HG03066 (cell line): ENCODE measurements around the gene TMEM150B.
A peak's percentile ranks its signal among the peaks of the same experiment; 100 is the strongest.
"Not testable (repeated sequence)": the region's sequence is repeated elsewhere in the genome, so short reads cannot be mapped to it uniquely, and the experiment has no call there.

ENCODE experiments used
- ATAC-seq: cut with Tn5 transposase; IDR thresholded peaks from one replicate; pipeline ENCODE4 v1.9.1; 2021; ENCODE audit warnings: low read depth; ENCODE audit not compliant: unreplicated experiment

TMEM150B gene

DNA sequence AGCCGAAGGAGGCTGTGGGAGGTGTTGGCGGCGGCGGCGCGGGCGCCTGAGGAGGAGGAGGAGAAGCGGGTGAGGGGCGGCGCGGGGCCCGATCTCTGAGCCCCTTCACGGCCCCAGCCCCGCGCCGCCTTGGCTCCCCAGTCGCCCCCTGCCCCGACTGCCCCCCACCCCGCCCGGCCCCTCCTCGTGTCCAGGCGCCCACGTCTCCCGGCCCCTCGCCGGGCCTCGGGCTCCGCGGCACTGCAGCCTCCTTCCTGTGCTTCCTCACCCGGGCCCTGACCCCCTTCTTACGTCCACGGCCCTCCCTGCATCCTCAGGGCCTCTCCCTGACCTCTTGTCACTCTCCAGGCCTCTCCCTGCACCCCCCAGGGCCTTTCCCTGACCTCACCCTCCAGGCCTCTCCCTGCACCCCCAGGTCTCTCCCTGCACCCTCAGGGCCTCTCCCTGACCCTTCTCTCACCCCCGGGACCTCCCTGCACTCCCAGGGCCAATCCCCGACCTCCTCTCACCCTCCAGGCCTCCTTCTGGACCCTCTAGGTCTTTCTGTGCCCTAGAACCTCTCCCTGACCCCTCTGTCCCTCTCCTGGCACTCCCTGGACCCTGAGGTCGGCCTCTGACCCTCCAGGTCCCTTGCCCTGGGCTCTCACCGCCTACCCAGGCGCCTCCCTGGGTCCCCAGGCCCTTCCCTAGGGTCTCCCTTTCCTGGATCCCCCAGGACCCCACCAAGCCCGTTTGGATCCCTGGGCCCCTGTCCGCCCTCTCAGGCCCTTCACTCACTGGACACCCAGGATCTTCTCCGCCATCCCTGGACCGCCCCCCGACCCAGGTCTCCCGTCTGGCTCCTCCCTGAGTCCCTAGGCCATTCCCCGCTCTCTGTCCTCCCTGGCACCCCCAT is 15.0 kb upstream of the TMEM150B start:
- no peak for ATAC-seq

DNA sequence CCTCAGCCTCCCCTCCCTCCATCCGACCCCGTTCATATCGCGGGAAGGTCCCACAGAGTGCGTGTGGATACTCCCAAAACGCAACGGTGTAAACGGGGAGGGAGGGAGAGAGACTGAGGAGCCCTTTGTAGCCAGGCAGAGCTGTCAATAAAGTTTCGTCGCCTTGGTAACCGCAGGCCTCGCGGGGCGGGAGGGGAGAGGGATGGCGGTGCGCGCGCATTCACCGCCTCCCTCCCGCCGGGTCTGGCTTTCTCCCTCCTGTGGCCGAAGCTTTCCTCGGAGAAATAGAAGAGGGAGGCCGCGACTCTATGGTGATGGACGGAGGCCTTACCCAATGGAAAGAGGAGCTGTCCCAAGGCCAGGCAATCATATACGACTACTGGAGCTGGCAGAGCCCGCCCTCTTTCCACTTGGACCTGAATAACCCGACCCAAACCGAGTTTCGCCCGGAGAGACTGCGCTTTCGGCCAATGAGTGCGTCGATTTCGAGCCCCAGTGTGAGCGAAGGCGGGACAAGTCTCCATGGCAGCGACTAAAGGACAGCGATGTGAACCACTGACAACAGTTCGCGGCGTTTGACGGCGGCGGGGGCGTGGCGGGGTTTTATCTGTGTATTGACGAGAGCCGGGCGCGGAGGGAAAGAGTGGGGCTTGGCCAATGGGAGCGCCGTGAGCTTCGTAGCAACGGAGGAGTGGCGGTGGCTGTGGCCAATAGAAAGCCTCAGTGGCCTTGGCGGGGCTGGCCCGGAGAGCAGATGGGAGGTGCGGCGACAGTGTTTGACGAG is 14.2 kb upstream of the TMEM150B start, which contains the start of gene KMT5C:
Gene KMT5C, plus strand, starts transcription at position 772 of the 784 bp plus-strand sequence. CDS start 2,061 bp downstream, outside the sequence.
- peak; percentile 80 for ATAC-seq

DNA sequence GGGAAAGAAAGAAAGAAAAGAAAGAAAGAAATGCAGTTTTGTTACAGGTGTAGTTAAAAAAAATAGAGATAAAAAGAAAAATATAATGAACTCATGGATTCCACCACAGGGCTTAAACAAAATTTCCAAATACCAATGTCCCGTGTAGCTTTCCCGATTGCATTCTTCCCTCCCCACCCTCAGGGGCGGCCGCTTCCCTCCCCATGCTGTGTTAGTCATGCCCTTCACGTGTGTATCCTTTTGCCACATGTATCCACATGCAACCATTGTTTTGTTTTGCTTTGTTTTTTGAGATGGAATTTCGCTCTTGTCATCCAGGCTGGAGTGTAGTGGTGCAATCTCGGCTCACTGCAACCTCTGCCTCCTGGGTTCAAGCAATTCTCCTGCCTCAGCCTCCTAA is 11.0 kb upstream of the TMEM150B start:
- no peak for ATAC-seq

DNA sequence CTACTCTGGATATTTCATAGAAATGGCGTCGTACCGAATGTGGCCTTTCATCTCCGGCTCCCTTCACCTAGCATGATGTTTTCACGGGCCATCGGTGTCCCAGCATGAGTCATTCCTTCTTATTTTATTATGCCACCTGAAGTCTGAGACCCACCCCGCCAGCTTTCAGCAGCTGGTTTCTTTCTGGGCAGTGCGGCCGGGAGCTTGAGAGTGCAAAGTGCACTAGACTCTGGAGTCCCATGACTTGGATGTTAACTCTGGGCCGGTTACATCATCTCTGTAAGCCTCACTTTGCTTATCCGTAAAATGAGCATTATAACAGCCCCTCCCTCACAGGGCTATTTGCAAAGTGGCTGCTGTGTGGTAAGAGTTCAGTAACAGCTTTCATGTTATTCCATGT is 8.7 kb upstream of the TMEM150B start:
- ATAC-seq: no peak

DNA sequence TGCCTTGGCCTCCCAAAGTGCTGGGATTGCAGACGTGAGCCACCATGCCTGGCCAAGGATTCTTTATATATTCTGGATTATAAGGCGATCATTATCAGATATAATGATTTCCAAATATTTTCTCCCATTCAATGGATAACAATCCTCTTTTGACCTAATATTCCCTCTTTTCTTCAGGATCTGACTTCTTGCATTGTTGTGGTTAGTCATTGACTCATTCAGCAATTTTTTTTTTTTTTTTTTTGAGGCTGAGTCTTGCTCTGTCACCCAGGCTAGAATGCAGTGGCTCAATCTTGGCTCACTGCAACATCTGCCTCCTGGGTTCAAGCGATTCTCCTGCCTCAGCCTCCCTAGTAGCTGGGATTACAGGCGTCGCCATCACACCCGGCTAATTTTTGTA is 4.7 kb upstream of the TMEM150B start:
- not testable (repeated sequence) for ATAC-seq

DNA sequence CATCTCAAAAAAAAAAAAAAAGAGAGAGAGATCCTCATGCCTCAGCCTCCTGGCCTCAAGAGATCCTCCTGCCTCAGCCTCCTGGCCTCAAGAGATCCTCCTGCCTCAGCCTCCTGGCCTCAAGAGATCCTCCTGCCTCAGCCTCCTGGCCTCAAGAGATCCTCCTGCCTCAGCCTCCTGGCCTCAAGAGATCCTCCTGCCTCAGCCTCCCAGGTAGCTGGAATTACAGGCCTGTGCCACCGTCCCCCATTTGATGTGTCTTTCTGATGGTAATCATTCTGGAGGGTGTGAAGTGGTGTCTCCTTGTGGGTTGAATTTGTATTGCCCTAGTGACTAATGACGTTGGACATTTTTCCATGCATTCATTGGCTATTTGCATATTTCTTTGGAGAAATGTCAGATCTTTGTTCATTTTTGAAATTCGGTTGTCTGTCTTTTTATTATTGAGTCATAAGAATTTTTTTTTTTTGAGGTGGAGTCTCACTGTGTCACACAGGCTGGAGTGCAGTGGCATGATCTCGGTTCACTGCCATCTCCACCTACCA is 3.7 kb upstream of the TMEM150B start:
- not testable (repeated sequence) for ATAC-seq

DNA sequence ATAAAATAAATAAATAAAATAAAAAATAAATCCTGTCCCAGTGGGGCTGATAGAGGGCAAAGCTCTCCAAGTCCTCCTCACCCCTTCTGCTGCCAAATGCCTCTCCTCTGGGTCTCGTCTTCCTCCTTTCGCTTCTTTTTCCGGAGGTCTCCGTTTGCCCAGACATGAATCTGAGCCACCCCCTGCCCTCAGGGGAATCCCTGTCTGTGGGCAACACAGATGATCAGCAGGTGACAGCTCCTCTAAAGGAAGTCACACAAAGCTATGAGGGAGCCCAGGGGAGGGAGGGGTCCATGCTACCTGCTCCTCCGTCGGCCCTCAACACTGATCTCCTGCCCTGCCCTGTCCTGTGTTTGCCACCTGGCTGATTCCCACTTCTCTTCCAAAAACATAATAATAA is 479 bp downstream of the TMEM150B start:
- ATAC-seq: no peak

DNA sequence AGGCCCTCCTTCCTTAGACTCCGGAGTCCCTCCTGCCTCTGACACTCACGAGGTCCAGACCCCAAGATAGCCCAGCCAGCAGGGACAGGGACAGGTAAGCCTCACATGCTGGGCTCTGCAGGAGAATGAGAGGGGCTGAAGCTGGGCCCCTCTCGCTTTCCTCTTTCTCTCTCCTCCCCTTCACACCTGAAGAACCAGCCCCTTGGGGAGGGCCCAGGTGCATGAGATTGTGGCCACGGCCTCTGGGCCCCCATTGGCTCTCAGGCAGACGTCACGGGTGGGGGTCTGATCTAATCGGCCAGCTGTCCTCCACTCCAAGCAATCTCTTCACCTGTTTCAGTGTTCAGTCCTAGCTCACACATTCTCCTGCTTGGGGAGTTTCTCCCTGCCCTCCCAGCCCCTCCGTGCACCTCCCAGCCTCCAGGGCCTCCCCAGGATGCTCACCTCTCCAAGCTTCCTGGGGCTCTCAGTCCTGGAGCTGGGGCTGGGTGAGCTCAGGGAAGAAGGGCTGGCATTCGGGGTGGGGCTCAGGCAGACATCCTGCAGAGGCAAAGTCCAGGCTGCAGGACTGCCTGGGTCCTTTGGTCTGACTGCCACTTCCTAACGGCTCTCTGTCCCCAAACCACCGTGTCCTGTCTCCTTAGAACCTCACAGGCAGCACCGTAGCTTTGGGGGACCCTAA is 2.8 kb downstream of the TMEM150B start:
- ATAC-seq: no peak

DNA sequence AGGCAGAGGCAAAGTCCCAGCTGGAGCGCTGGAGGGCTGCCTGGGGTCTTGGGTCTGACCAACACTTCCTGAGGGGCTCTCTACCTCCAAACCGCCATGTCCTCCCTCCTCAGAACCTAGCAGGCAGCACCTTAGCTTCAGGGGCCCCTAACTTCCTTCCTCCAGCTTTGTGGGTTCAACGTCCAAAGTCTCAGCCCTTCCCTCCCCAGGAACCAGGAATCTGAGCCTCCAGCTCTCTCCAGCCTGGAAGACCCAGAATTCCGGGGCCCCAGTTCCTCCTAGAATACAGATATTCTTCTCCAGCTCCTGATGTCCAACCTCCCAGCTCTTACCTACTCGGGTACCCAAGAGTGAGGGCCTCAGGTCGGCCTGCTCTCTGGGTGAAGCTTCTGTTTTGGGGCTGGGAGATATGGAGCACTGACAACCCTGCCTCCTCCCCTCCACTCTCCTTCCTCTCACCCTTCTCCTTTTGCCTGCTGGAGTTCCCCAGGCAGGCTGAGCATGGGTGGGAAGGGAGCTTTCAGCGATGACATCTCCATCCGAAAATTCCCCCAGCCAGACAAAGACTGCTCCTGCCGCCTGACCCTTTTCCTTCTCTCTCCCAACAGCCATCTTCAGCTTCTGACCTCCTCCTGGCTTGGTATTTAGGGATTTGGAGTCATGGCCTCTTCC is 3.5 kb downstream of the TMEM150B start:
- ATAC-seq: no peak

DNA sequence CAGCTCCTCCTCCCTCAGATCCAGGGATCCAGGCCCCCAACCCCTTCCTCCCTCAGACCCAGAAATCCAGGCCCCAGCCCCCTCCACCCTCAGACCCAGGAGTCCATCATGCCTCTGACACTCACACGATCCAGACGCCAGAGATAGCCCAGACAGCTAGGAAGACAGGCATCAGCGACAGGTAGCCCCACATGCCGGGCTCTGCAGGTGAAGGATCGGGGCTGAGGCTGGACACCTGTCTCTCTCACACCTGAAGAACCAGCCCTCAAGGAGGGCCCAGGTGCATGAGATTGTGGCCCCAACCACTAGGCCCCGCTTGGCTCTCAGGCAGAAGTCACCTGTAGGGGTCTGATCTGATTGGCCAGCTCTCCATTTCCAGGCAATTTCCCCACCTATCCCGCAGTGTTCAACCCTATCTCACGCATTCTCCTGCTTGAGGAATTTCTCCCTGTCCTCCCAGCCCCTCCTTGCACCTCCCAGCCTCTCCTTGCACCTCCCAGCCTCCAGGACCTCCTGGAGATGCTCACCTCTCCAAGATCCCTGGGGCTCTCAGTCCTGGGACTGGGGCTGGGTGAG is 4.2 kb downstream of the TMEM150B start:
- ATAC-seq: no peak

DNA sequence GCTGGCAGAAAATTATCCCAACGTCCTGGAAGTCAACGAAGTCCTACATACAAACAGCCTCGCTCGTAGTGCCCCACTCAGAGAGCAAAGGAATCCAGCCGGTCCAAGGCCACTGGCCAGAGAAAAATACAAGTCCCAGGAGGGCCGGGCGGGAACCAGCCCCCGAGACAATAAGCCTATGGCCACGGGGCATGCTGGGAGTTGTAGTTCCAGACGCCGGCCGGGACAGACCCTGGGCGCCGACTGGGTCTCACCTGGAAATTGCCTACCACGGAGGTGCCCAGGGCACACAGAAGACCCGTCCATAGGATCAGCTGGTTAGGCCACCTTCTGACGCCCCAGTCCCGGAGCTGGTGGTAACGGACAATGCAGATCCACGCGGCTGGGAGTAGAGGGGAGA is 5.4 kb downstream of the TMEM150B start:
- ATAC-seq: no peak

DNA sequence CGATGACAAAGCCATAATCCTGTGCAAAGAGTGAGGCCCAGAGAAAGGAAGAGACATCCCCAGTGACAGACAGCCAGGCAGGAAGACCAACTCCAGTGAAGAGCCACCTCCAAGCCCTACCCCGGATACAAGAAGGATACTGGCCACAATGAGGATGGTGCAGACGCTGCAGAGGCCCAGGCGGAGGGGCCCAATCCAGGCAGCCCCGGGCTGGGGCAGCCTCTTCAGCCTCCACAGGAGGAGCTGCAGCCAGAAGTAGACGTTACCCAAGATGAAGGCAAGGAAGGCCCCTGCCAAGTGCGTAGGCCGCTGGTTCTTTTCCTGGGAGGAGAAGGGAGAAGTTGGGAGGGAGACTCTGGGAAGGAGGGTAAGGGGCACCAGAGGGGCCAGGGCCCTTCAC is 8.5 kb downstream of the TMEM150B start:
- no peak for ATAC-seq

DNA sequence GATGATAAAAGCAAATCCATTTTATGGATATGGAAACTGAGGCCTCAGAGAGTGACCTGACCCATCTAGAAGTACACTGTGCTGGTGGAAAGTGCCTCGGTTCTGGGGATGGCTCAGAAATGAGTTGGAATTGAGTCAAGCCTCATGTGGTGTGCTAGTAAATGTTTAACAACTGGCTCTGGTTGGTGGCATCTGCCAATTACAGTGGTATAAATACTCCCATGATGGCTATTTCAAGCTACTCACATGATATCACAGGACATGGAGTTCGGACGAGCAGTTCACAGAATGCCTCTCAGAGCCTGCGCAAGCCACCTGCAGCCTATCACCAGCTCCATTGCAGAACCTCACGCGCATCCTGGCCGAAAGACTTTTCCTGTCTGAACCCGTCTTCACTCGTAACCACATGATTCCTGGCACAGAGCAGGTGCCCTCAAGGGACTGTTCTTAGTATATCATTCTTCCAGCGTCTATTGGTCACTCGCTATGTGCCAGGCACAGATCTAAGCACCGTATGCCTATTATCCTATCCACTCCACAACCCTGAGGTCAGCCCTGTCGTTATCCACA is 9.1 kb downstream of the TMEM150B start:
- ATAC-seq: no peak

DNA sequence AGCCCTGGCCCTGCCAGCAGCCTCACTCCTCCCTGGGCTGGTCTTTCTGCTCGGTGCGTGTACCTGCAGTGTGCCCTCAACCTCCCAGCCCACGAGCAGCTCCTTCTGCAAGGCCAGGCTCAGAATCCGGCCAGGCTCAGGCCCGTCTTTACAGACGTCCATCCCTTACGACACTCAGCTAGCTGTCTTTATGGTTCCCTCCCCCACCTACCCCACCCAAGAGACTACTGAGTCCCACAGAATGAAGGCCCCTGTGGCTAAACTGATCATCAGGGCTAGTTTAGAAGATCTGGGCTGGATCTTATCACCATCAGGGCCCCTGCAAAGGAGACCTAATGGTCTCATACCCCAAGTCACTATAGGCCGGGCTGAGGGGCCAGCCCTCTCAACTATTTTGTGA is 10.7 kb downstream of the TMEM150B start:
- no peak for ATAC-seq

DNA sequence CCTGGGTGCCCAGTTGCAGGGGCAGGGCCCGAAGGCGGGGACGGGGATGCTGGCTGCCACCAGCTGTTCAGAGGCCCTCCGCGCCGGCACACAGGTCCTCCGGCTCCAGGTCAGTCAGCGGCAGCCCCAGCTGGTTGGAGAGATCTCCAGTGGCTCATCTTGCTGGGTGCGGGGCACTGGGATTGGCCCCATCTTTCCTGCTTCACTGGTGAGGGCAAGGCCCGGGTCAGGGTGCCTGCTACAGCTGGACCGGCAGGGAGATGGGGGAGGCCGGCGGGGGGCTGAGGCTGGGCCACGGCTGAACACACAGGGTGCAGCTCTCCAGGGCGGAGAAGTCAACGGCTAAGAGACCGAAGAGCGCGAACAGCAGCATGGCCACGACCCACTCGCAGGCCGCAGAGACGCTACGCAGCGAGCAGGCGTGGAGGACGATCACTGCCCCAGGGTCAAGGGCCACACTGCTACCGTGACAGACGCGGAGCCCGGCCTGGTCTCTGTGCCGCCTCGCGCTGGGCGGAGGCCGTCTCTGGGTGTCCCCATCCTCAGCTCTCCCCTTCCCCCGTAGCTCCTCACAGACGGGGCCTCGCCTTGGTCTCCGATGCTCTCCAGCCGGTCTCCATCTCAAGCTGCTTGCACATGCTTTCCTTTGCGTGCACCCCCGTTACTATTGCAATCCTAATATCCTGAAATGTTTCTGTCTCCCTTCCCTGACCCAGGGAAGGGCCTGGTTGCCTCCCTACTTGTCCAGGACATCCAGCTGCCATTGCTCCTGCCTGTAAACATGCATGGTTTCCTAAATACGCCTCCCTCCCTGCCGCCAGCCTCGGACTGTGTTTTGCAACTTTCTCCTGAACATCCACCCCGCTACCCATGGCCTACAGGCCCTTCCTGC is 12.3 kb downstream of the TMEM150B start:
- ATAC-seq: no peak

DNA sequence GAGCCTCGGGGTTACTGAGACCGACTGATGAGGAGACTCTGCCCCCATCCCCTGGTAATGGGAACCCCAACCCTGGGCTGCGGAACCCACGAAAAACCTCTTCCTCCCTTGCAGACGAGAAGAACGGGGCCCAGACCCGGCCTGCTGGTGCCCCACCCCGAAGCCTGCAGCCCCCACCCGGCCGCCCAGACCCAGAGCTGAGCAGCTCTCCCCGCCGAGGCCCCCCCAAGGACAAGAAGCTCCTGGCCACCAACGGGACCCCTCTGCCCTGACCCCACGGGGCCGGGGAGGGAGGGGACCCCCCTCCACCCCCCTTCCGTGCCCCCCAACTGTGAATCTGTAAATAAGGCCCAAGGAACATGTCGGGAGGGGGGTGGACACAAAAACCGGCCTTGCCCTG is 13.3 kb downstream of the TMEM150B start:
- ATAC-seq: no peak

DNA sequence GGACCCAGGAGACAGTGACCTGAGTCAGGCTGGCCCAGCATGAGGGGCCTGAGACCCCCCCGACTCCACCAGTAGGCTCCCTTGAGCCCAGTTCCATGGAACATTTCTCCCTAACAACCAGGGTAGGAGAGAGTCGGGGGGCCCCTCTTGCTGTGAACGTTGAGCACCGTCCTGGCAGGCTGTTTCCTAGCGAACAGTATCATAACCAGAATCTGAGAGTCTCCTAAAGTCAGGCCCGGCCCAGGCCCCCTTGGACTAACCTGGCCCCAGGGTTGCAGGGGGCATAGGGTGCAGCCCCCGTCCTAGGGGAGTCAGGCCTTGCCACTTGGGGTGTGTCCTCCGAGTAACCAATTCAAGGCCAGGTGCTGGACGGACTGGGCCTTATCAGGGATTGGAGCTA is 13.7 kb downstream of the TMEM150B start:
- ATAC-seq: no peak

DNA sequence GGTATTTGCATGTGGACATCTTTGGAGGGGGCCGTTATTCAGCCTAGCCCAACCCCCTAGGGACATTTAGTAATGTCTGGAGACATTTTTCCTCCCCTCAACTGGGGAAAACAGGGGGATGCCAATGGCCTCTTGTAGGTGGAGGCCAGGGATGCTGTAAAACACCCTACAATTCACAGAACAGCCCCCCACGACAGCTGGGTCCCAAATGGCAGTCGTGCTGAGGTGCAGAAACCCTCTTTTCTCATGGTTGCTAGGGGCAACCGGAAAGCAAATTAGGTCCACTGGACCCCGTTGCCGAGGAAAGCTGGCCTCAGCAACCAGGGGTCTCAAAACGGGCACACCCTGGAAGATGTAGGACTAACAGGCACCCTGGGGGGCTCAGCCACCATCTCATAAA is 14.6 kb downstream of the TMEM150B start:
- no peak for ATAC-seq

DNA sequence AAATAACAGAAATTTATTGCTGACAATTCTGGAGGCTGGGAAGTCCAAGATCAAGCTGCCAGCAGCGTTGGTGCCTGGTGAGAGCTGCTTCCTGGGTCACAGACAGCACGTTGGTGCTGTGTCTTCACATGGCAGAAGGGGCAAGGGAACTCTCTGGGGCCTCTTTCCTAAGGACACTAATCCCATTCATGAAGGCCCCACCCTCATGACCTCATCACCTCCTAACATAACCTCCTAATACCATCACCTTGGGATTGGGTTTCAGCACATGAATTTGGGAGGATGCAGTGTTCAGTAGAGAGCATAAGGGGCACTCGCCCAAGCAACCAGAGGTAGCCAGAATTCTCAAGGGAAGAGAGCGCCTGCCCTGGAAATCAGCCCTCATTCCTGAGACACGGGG is 15.7 kb downstream of the TMEM150B start:
- ATAC-seq: no peak
